GM20000 (cell line): Measurements from ENCODE around the gene DCC.

Experiments
- DNase-seq: peaks from one replicate; pipeline ENCODE4 v3.0.0; 2012; ENCODE audit warnings: low spot score
- TF ChIP-seq, protein P1 (sequence below): IDR thresholded peaks from 2 replicates; pipeline ENCODE4 v1.5.1; 2012; ENCODE audit warnings: mild to moderate bottlenecking, control low read depth; ENCODE audit errors: extremely low read depth, missing control alignments

The DCC gene

GRCh38 chr18:52546686-52547346 is 206.8 kb downstream of the DCC start:
- TF ChIP-seq, protein P1, sequence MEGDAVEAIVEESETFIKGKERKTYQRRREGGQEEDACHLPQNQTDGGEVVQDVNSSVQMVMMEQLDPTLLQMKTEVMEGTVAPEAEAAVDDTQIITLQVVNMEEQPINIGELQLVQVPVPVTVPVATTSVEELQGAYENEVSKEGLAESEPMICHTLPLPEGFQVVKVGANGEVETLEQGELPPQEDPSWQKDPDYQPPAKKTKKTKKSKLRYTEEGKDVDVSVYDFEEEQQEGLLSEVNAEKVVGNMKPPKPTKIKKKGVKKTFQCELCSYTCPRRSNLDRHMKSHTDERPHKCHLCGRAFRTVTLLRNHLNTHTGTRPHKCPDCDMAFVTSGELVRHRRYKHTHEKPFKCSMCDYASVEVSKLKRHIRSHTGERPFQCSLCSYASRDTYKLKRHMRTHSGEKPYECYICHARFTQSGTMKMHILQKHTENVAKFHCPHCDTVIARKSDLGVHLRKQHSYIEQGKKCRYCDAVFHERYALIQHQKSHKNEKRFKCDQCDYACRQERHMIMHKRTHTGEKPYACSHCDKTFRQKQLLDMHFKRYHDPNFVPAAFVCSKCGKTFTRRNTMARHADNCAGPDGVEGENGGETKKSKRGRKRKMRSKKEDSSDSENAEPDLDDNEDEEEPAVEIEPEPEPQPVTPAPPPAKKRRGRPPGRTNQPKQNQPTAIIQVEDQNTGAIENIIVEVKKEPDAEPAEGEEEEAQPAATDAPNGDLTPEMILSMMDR = no peak
- no peak for DNase-seq

DNA sequence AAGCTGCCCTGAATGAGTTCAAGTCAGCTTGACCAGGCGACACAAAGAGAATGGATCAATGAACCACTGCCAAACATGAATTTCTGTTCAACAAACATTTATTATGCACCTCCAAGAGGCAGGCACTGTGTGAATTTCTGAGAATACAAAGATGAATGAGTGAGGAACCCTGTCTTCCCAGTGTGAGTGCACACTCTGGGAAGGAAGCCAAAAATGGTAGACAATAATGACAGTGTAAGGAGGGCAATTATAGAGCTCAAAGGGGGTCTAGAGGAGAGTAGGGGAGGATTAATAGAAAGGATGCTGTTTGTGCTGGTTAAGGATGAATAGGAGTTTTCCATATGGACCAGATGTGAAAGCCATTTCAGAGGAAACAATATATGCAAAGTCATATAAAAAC is 213.4 kb downstream of the DCC start:
- DNase-seq = no peak
- TF ChIP-seq, protein P1 = no peak

DNA sequence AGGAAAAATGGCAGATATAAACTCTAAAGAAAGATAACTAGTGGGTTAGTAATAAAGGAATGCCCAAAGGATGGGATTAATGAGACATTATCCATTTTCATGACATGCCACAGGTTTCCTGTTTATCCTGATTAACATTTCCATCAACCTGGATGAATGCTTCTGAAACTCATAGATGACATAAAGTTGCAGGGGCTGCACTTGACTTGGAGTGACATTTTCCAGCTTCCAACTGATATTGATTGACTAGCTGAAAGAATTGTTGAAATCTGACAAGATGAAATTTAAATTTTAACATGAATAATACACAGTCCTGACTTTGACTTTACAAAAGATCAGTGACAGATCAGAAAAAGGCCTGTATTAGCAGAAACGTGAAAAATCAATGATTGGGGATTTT is 214.2 kb downstream of the DCC start:
- no peak for DNase-seq
- TF ChIP-seq, protein P1 = no peak

- TF ChIP-seq, protein P1 = no peak
- DNase-seq = no peak
Measured at GRCh38 chr18:52567360-52567759, 227.4 kb downstream of the DCC start.

GRCh38 chr18:52569492-52569891 is 229.5 kb downstream of the DCC start:
- DNase-seq = no peak
- TF ChIP-seq, protein P1 = no peak

DNA sequence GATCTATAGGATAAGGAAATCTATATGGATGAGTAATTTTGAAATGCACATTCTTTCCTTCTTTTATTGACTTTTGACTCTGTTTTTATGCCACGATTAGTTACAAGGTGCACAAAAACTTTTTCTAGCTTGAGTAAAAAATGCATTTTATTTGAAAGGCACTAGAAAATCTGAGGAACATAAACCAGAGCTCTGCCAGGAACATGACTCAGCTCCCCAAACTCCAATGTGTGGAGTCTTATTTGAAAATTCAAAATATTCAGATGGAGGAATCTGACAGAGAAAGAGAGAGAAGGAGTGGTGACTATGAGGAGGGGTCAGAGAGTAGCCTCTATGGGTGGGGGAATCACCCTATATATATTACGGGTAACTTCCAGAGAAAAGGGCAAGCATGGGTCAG is 231.0 kb downstream of the DCC start:
- no peak for DNase-seq

DNA sequence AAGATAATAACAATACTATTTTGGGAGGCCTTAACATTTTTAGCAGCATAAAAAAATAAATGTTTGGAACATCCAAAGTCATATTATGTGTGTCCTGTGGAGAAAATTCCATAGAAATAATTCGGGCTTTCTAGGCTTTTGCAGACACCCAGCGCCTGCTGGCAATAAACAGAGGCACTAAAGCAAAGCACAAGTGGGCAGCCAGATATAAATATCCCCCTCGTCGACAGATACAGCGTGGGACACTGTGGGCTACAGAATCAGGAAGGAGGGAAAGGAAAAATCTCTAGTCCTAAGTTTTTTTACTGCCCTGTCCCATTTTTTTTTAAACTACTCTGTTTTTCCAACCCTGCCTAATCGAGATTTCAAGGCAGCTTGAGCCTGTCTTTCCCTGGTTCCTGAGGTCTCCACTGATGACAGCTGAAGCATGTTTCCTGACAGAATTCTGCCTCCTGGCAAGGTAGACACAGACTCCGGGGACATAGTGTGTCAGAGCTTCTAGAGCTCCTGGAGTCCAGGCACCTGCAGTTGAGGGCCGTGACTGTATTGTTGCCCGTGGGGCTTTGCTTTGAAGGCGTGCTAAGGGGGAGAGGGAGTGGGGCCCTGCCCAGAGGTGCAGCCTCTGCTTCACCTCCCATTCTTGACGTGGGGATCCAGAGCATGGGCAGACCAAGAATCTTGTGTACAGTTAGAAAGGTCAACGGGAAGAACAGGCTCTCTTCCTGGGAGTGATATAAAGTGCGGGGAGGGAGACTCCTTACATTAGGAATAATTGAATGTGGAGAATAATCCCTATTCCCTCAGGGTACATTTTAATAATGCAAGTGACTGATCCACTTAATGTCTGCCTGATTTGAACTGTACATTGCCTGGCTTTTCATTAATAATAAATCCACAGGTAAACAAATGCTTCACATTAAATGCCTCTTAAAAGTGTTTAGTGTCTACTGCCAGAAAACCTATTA is 232.3 kb downstream of the DCC start:
- no peak for DNase-seq

More for the DNA sequence above, 231.0 kb downstream of the DCC start:
- TF ChIP-seq, protein P1 = no peak

More for the DNA sequence above, 232.3 kb downstream of the DCC start:
- TF ChIP-seq, protein P1 = no peak
